Measurements from ENCODE around the gene ZNF181.

GRCh38 chr19:34707661-34708060 lies 26.4 kb upstream of the ZNF181 start:
- TF ChIP-seq CTCF (conservative IDR thresholded peaks at IDR 0.05; ENCODE audit: low read depth, low read length) = no peak
- TF ChIP-seq EZH2 (IDR thresholded peaks at IDR 0.05; ENCODE audit: borderline replicate concordance, low read depth, low read length, poor library complexity, severe bottlenecking) = no peak
